ENCODE measurements around the gene ZBTB16.
A peak's percentile ranks its signal among the peaks of the same experiment; 100 is the strongest.

- TF ChIP-seq, protein P1, sequence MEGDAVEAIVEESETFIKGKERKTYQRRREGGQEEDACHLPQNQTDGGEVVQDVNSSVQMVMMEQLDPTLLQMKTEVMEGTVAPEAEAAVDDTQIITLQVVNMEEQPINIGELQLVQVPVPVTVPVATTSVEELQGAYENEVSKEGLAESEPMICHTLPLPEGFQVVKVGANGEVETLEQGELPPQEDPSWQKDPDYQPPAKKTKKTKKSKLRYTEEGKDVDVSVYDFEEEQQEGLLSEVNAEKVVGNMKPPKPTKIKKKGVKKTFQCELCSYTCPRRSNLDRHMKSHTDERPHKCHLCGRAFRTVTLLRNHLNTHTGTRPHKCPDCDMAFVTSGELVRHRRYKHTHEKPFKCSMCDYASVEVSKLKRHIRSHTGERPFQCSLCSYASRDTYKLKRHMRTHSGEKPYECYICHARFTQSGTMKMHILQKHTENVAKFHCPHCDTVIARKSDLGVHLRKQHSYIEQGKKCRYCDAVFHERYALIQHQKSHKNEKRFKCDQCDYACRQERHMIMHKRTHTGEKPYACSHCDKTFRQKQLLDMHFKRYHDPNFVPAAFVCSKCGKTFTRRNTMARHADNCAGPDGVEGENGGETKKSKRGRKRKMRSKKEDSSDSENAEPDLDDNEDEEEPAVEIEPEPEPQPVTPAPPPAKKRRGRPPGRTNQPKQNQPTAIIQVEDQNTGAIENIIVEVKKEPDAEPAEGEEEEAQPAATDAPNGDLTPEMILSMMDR (tag by site-specific recombination; IDR thresholded peaks at IDR 0.05): peak; percentile 95
- TF ChIP-seq ZNF155 (tag by site-specific recombination; IDR thresholded peaks at IDR 0.05) (no peak), REST (tag by site-specific recombination; IDR thresholded peaks at IDR 0.05) (no peak), ZBTB26 (tag by site-specific recombination; optimal IDR thresholded peaks at IDR 0.05) (peak; percentile 72), ZNF324 (tag by site-specific recombination; IDR thresholded peaks at IDR 0.05) (no peak), ZBTB10 (tag by site-specific recombination; IDR thresholded peaks at IDR 0.05) (no peak), ZNF654 (tag by site-specific recombination; IDR thresholded peaks at IDR 0.05; ENCODE audit: low read depth) (peak; percentile 54), ZNF830 (tag by site-specific recombination; IDR thresholded peaks at IDR 0.05; ENCODE audit: low read depth) (no peak), REPIN1 (tag by site-specific recombination; IDR thresholded peaks at IDR 0.05; ENCODE audit: low read depth) (no peak), ZNF132 (tag by site-specific recombination; IDR thresholded peaks at IDR 0.05; ENCODE audit: borderline replicate concordance) (no peak), ZNF555 (tag by site-specific recombination; conservative IDR thresholded peaks at IDR 0.05) (no peak), GLIS1 (tag by site-specific recombination; IDR thresholded peaks at IDR 0.05) (peak; percentile 78), YY2 (tag by site-specific recombination; IDR thresholded peaks at IDR 0.05) (no peak)
- TF ChIP-seq, protein P2, sequence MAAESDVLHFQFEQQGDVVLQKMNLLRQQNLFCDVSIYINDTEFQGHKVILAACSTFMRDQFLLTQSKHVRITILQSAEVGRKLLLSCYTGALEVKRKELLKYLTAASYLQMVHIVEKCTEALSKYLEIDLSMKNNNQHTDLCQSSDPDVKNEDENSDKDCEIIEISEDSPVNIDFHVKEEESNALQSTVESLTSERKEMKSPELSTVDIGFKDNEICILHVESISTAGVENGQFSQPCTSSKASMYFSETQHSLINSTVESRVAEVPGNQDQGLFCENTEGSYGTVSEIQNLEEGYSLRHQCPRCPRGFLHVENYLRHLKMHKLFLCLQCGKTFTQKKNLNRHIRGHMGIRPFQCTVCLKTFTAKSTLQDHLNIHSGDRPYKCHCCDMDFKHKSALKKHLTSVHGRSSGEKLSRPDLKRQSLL (tag by site-specific recombination; IDR thresholded peaks at IDR 0.05): no peak
Observed at GRCh38 chr11:114036147-114036811, 23.2 kb upstream of the ZBTB16 start.

Measured in HEK293 (cell line).